Measurements from ENCODE around the gene DEGS1.

DEGS1 gene

GRCh38 chr1:224169718-224170270, 13.2 kb upstream of the DEGS1 start:
- no peak for DNase-seq (ENCODE audit: low read depth)

GRCh38 chr1:224170343-224170742, 12.7 kb upstream of the DEGS1 start:
- H3K4me3 ChIP-seq (ENCODE audit: control insufficient read depth, low read depth, low read length) = no peak overlapping the region
- no peak for DNase-seq (ENCODE audit: low read depth)
- no peak for TF ChIP-seq CTCF (IDR thresholded peaks at IDR 0.05; ENCODE audit: control insufficient read depth, insufficient read depth, low read depth, low read length, missing control alignments)

More at GRCh38 chr1:224169718-224170270, 13.2 kb upstream of the DEGS1 start:
- H3K4me3 ChIP-seq (ENCODE audit: control insufficient read depth, low read depth, low read length) = no peak overlapping the region
- TF ChIP-seq CTCF (IDR thresholded peaks at IDR 0.05; ENCODE audit: control insufficient read depth, insufficient read depth, low read depth, low read length, missing control alignments) = no peak

GRCh38 chr1:224170748-224171478, 12.1 kb upstream of the DEGS1 start:
- no peak for DNase-seq (ENCODE audit: low read depth)
- no peak overlapping the region for H3K4me3 ChIP-seq (ENCODE audit: control insufficient read depth, low read depth, low read length)
- TF ChIP-seq CTCF (IDR thresholded peaks at IDR 0.05; ENCODE audit: control insufficient read depth, insufficient read depth, low read depth, low read length, missing control alignments) = peak; percentile 45

- no peak for DNase-seq (ENCODE audit: low read depth)
- no peak overlapping the region for H3K4me3 ChIP-seq (ENCODE audit: control insufficient read depth, low read depth, low read length)
- TF ChIP-seq CTCF (IDR thresholded peaks at IDR 0.05; ENCODE audit: control insufficient read depth, insufficient read depth, low read depth, low read length, missing control alignments) = no peak
Measured at GRCh38 chr1:224172229-224172628, 10.8 kb upstream of the DEGS1 start.

- DNase-seq (ENCODE audit: low read depth) = no peak
- no peak overlapping the region for H3K4me3 ChIP-seq (ENCODE audit: control insufficient read depth, low read depth, low read length)
- TF ChIP-seq CTCF (IDR thresholded peaks at IDR 0.05; ENCODE audit: control insufficient read depth, insufficient read depth, low read depth, low read length, missing control alignments) = no peak
Measured at GRCh38 chr1:224173523-224173922, 9.5 kb upstream of the DEGS1 start.

- TF ChIP-seq CTCF (IDR thresholded peaks at IDR 0.05; ENCODE audit: control insufficient read depth, insufficient read depth, low read depth, low read length, missing control alignments) = no peak
- DNase-seq (ENCODE audit: low read depth) = no peak
- no peak overlapping the region; the same call in 1 of the 2 replicates for H3K4me3 ChIP-seq (ENCODE audit: control insufficient read depth, low read depth, low read length)
Measured at GRCh38 chr1:224175617-224176016, 7.4 kb upstream of the DEGS1 start.
